Lung (tissue), 12 donors: Measurements from ENCODE around the gene SRC. TPM values are rescaled to one million over a fixed set of nuclear protein-coding genes. Genes with fewer than 3 reads are reported as not detected.

Source experiments
- ATAC-seq: fragments of 200-7000 bp; cut with Tn5 transposase; one replicate; pipeline ENCODE4 v1.9.1; 2020; ENCODE audit warnings: moderate number of reproducible peaks; ENCODE audit not compliant: insufficient read depth, low FRiP score
- DNase-seq, 3 donors: peaks; one replicate each; pipeline ENCODE4 v3.0.0-alpha.2; 2013 to 2017
- H3K27ac ChIP-seq, 2 donors: one replicate each; pipeline ENCODE4 v1.5.1; 2013; ENCODE audit warnings: mild to moderate bottlenecking in 2 of 2, moderate library complexity in 2 of 2, control low read depth in 1 of 2, inconsistent platforms in 1 of 2, low read depth in 1 of 2, low read length in 1 of 2
- H3K27me3 ChIP-seq, 3 donors: one replicate each; pipeline ENCODE4 v1.5.1; 2013; ENCODE audit warnings: low read length in 2 of 3; ENCODE audit not compliant: control insufficient read depth in 3 of 3, insufficient read depth in 3 of 3
- H3K36me3 ChIP-seq, 4 donors: one replicate each; pipeline ENCODE4 v1.5.1; 2013; ENCODE audit warnings: low read length in 4 of 4, mild to moderate bottlenecking in 1 of 4, moderate library complexity in 1 of 4; ENCODE audit not compliant: control insufficient read depth in 4 of 4, insufficient read depth in 4 of 4
- H3K4me1 ChIP-seq, 5 donors: one replicate each; pipeline ENCODE4 v1.5.1; 2013; ENCODE audit warnings: low read length in 5 of 5, mild to moderate bottlenecking in 2 of 5, moderate library complexity in 1 of 5; ENCODE audit not compliant: control insufficient read depth in 5 of 5, insufficient read depth in 5 of 5
- H3K4me3 ChIP-seq: one replicate; pipeline ENCODE4 v1.5.1; 2013; ENCODE audit warnings: mild to moderate bottlenecking, control low read depth, moderate library complexity
- H3K9ac ChIP-seq, 2 donors: one replicate each; pipeline ENCODE4 v1.5.1; 2013; ENCODE audit warnings: low read length in 2 of 2, control low read depth in 1 of 2; ENCODE audit not compliant: insufficient read depth in 1 of 2
- H3K9me3 ChIP-seq, 4 donors: one replicate each; pipeline ENCODE4 v1.5.1; 2013; ENCODE audit warnings: low read length in 3 of 4, mild to moderate bottlenecking in 1 of 4, moderate library complexity in 1 of 4; ENCODE audit not compliant: control insufficient read depth in 4 of 4, insufficient read depth in 3 of 4
- CTCF ChIP-seq: IDR thresholded peaks from 2 replicates; pipeline ENCODE4 v1.5.1; 2012; ENCODE audit warnings: mild to moderate bottlenecking; ENCODE audit errors: control extremely low read depth, extremely low read depth
- WGBS, 2 donors: extraction: QIAGEN DNeasy Blood & Tissue Kit; methylation state at CpG; one replicate each; pipeline ENCODE4 v1.1.7; 2013; 5-methylcytosine and 5-hydroxymethylcytosine counted together
- polyA plus RNA-seq, 2 donors: library from polyadenylated mRNA; stranded (reverse); fragments of 200-250 nt; gene quantifications; one replicate each; pipeline ENCODE4 v1.2.1, GENCODE V29; 2013
- total RNA-seq, 2 donors: library from RNA; depleted of rRNA in 1 of 2; stranded (reverse); fragments of >200 nt in 1 of 2; gene quantifications; one replicate each; pipeline ENCODE4 v1.2.1, GENCODE V29; 2014 to 2021
- donor health status: control.
- donor health status: control.
- donor health status: Bipolar disorder and iron deficiency.
- donor health status: healthy.
- donor health status: DM: yes; HTN: yes; CAD: no.

Gene SRC
- total and polyA plus RNA-seq, 4 donors: 35.6 to 69.5 (median 50.1) TPM

- H3K36me3 ChIP-seq: no peaks in the 10 kb centered on the region
- ATAC-seq: no peak
- H3K9ac ChIP-seq: no peak overlapping the region
- DNase-seq: no peak
- WGBS, 2 donors: 90 to 94% methylated on average over 12 of the region's 12 CpGs
- H3K27ac ChIP-seq: no peak overlapping the region
- H3K4me1 ChIP-seq: no peaks in the 10 kb centered on the region
- no peak for TF ChIP-seq CTCF
- peaks cover 0 to 5% (median 0%) of the 10 kb centered on the region in 4 donors for H3K9me3 ChIP-seq
- H3K27me3 ChIP-seq: peaks cover 0 to 23% (median 4%) of the 10 kb centered on the region in 3 donors
- H3K4me3 ChIP-seq: no peak overlapping the region
Observed at GRCh38 chr20:37431786-37432185, 85.8 kb downstream of the SRC start.

GRCh38 chr20:37432606-37433005 lies 86.7 kb downstream of the SRC start:
- H3K9ac ChIP-seq: no peak overlapping the region
- H3K4me3 ChIP-seq: no peak overlapping the region
- WGBS, 2 donors: 65 to 75% methylated on average over 1 of the region's 1 CpG
- H3K27ac ChIP-seq: no peak overlapping the region
- H3K36me3 ChIP-seq: no peaks in the 10 kb centered on the region
- ATAC-seq (no peak), DNase-seq (no peak)
- H3K9me3 ChIP-seq: peaks cover 0 to 4% (median 0%) of the 10 kb centered on the region in 4 donors
- peaks cover 0 to 23% (median 4%) of the 10 kb centered on the region in 3 donors for H3K27me3 ChIP-seq
- TF ChIP-seq CTCF: no peak
- H3K4me1 ChIP-seq: no peaks in the 10 kb centered on the region

- peaks cover 0 to 20% (median 4%) of the 10 kb centered on the region in 3 donors for H3K27me3 ChIP-seq
- no peak for TF ChIP-seq CTCF
- H3K27ac ChIP-seq: no peak overlapping the region
- H3K9ac ChIP-seq: no peak overlapping the region
- H3K36me3 ChIP-seq: no peaks in the 10 kb centered on the region
- ATAC-seq (no peak), DNase-seq (no peak)
- H3K4me3 ChIP-seq: no peak overlapping the region
- WGBS, 2 donors: 58 to 61% methylated on average over 4 of the region's 4 CpGs
- H3K9me3 ChIP-seq: no peaks in the 10 kb centered on the region
- H3K4me1 ChIP-seq: no peaks in the 10 kb centered on the region
Observed at GRCh38 chr20:37435607-37436006, 89.7 kb downstream of the SRC start.

- no peak overlapping the region for H3K4me3 ChIP-seq
- no peak overlapping the region for H3K9ac ChIP-seq
- no peak for DNase-seq
- WGBS, 2 donors: 91 to 93% methylated on average over 9 of the region's 9 CpGs
- no peak for ATAC-seq
- no peaks in the 10 kb centered on the region for H3K9me3 ChIP-seq
- no peaks in the 10 kb centered on the region for H3K36me3 ChIP-seq
- no peak for TF ChIP-seq CTCF
- no peak overlapping the region for H3K27ac ChIP-seq
- no peaks in the 10 kb centered on the region for H3K4me1 ChIP-seq
- H3K27me3 ChIP-seq: peaks cover 0 to 20% (median 4%) of the 10 kb centered on the region in 3 donors
Observed at GRCh38 chr20:37436527-37437186, 90.7 kb downstream of the SRC start.
